A673 (cell line): ENCODE data around the gene UBN2. TPM values are rescaled to one million over a fixed set of nuclear protein-coding genes. Genes with fewer than 3 reads are reported as not detected.

ENCODE experiments used
- BruUV-seq: library from RNA; stranded (reverse); fragments of 400-500 nt; replicated peaks from 2 replicates; lab custom pipeline; 2021; lab: Mats Ljungman, UMichigan
- CTCF ChIA-PET: fragments of 300-600 bp; sonication (Branson Sonifier 250); formaldehyde crosslinking; loops from one replicate; lab custom pipeline; 2022; ENCODE audit warnings: antibody characterized with exemption; lab: Charles Lee
- POLR2A ChIA-PET: fragments of 300-600 bp; sonication (Branson Sonifier 250); formaldehyde crosslinking; loops from one replicate; lab custom pipeline; 2022; ENCODE audit warnings: antibody characterized with exemption; ENCODE audit not compliant: low non-redundant PET; lab: Charles Lee
- DNase-seq: peaks from one replicate; pipeline ENCODE4 v3.0.0-alpha.2; 2015; ENCODE audit warnings: low spot score
- H3K27ac ChIP-seq: fragments of 200-600 bp; sonication (generic); 2 replicates; pipeline ENCODE4 v1.5.1; 2016; ENCODE audit warnings: mixed run types, low read depth, mild to moderate bottlenecking, mixed read lengths, antibody characterized with exemption, low read length; ENCODE audit not compliant: poor library complexity, severe bottlenecking
- H3K27me3 ChIP-seq: fragments of 200-600 bp; sonication (generic); replicated peaks from 2 replicates; pipeline ENCODE4 v1.6.1; 2017; ENCODE audit warnings: mixed run types, low read depth, mild to moderate bottlenecking, mixed read lengths, antibody characterized with exemption, low read length; ENCODE audit not compliant: insufficient read depth, poor library complexity
- H3K36me3 ChIP-seq: fragments of 200-600 bp; sonication (generic); 2 replicates; pipeline ENCODE4 v1.6.1; 2016; ENCODE audit warnings: mixed run types, mild to moderate bottlenecking, mixed read lengths, antibody characterized with exemption, low read length; ENCODE audit not compliant: insufficient read depth, poor library complexity, severe bottlenecking
- H3K4me1 ChIP-seq: fragments of 200-600 bp; sonication (generic); 2 replicates; pipeline ENCODE4 v1.6.1; 2017; ENCODE audit warnings: mixed run types, mild to moderate bottlenecking, mixed read lengths, antibody characterized with exemption, low read length; ENCODE audit not compliant: insufficient read depth, poor library complexity, severe bottlenecking
- H3K4me3 ChIP-seq: fragments of 200-600 bp; sonication (generic); 2 replicates; pipeline ENCODE4 v1.5.1; 2016; ENCODE audit warnings: low read depth, mixed run types, mild to moderate bottlenecking, mixed read lengths, low read length; ENCODE audit not compliant: poor library complexity, severe bottlenecking
- H3K9me3 ChIP-seq: fragments of 200-600 bp; sonication (generic); 2 replicates; pipeline ENCODE4 v1.6.1; 2016; ENCODE audit warnings: mixed run types, low read depth, mild to moderate bottlenecking, mixed read lengths, antibody characterized with exemption, low read length; ENCODE audit not compliant: poor library complexity, severe bottlenecking
- CTCF ChIP-seq: fragments of 300-800, 200-600 bp; sonication (generic); conservative IDR thresholded peaks from 2 replicates; pipeline ENCODE4 v1.5.1; 2017; ENCODE audit warnings: low read depth, mild to moderate bottlenecking, antibody characterized with exemption, low read length, moderate library complexity, mixed read lengths
- EZH2 ChIP-seq: fragments of 200-600 bp; sonication (generic); IDR thresholded peaks from 2 replicates; pipeline ENCODE4 v1.6.1; 2017; ENCODE audit warnings: borderline replicate concordance, low read depth, mild to moderate bottlenecking, mixed read lengths, antibody characterized with exemption, low read length; ENCODE audit not compliant: poor library complexity, severe bottlenecking
- intact Hi-C: fragments of 100-400 bp; cut with micrococcal nuclease; formaldehyde crosslinking; loops from one replicate; pipeline ENCODE4 v1.10.0; 2022; ENCODE audit not compliant: unreplicated experiment
- total RNA-seq: library from RNA; stranded (reverse); gene quantifications from 2 replicates; pipeline ENCODE4 v1.2.3, GENCODE V29; 2021

Gene UBN2
- total RNA-seq, 1 experiment from 2014 or later, result 14.5 TPM

GRCh38 chr7:139189357-139189756 is 41.7 kb upstream of the UBN2 start:
- BruUV-seq, result no TSS peak
- intact Hi-C loops, result no loop called here
- Histone ChIP-seq H3K27ac (no peak overlapping the region), H3K27me3 (no peaks in the 10 kb centered on the region), H3K9me3 (no peaks in the 10 kb centered on the region), H3K36me3 (no peaks in the 10 kb centered on the region), H3K4me1 (no peaks in the 10 kb centered on the region), H3K4me3 (no peak overlapping the region)
- TF ChIP-seq EZH2 (no peak), CTCF (no peak)
- ChIA-PET POLR2A (no interaction called here), CTCF (no interaction called here)
- no peak for DNase-seq

- DNase-seq, result no peak
- BruUV-seq, result no TSS peak
- no peaks in the 10 kb centered on the region for H3K9me3 ChIP-seq
- no peaks in the 10 kb centered on the region for H3K36me3 ChIP-seq
- ChIA-PET POLR2A (no interaction called here), CTCF (no interaction called here)
- H3K27me3 ChIP-seq, result no peaks in the 10 kb centered on the region
- intact Hi-C loops, result no loop called here
- TF ChIP-seq CTCF, result no peak
- no peak for TF ChIP-seq EZH2
- no peaks in the 10 kb centered on the region for H3K4me1 ChIP-seq
- H3K4me3 ChIP-seq, result no peak overlapping the region
- no peak overlapping the region for H3K27ac ChIP-seq
Observed at GRCh38 chr7:139192014-139192706, 38.9 kb upstream of the UBN2 start.

GRCh38 chr7:139200382-139200781 is 30.7 kb upstream of the UBN2 start:
- H3K27me3 ChIP-seq, result no peaks in the 10 kb centered on the region
- no peak for DNase-seq
- POLR2A ChIA-PET, result no interaction called here
- no peak for TF ChIP-seq CTCF
- TF ChIP-seq EZH2, result no peak
- no peaks in the 10 kb centered on the region for H3K4me1 ChIP-seq
- CTCF ChIA-PET, result no interaction called here
- no peak overlapping the region for H3K4me3 ChIP-seq
- no TSS peak for BruUV-seq
- H3K9me3 ChIP-seq, result peaks cover 4% of the 10 kb centered on the region
- no peak overlapping the region for H3K27ac ChIP-seq
- H3K36me3 ChIP-seq, result no peaks in the 10 kb centered on the region
- intact Hi-C loops, result no loop called here
